ENCODE data around the gene CLEC18A.
A peak's percentile ranks its signal among the peaks of the same experiment; 100 is the strongest.
"Not testable (repeated sequence)": the region's sequence is repeated elsewhere in the genome, so short reads cannot be mapped to it uniquely, and the experiment has no call there.

The CLEC18A gene

GRCh38 chr16:69942627-69943170, 8.4 kb upstream of the CLEC18A start:
- Histone ChIP-seq H3K4me2 (ENCODE audit: low read length) (no peak overlapping the region), H2AFZ (no peak overlapping the region), H3K9ac (no peak overlapping the region), H3K36me3 (ENCODE audit: control insufficient read depth, insufficient read depth, low read length) (no peaks in the 10 kb centered on the region), H3K27me3 (ENCODE audit: control insufficient read depth, insufficient read depth, low read length) (no peaks in the 10 kb centered on the region), H3K79me2 (no peaks in the 10 kb centered on the region), H3K4me1 (no peaks in the 10 kb centered on the region), H3K9me3 (ENCODE audit: control insufficient read depth, low read length) (no peaks in the 10 kb centered on the region), H3K4me3 (ENCODE audit: low read depth, low read length) (no peak overlapping the region), H3K27ac (no peak overlapping the region)
- no peak for TF ChIP-seq CTCF (IDR thresholded peaks at IDR 0.05)

- not testable (repeated sequence) for H3K79me2 ChIP-seq; H3K36me3 ChIP-seq (ENCODE audit: control insufficient read depth, insufficient read depth, low read length); H2AFZ ChIP-seq; H3K27me3 ChIP-seq (ENCODE audit: control insufficient read depth, insufficient read depth, low read length); H3K27ac ChIP-seq; H3K9ac ChIP-seq; H3K4me2 ChIP-seq (ENCODE audit: low read length); H3K4me3 ChIP-seq (ENCODE audit: low read depth, low read length); H3K9me3 ChIP-seq (ENCODE audit: control insufficient read depth, low read length); H3K4me1 ChIP-seq
These were observed 7.7 kb upstream of the CLEC18A start for GRCh38 chr16:69943241-69944036.

- not testable (repeated sequence) for H3K4me3 ChIP-seq (ENCODE audit: low read depth, low read length); H3K27me3 ChIP-seq (ENCODE audit: control insufficient read depth, insufficient read depth, low read length); H3K36me3 ChIP-seq (ENCODE audit: control insufficient read depth, insufficient read depth, low read length); H3K4me2 ChIP-seq (ENCODE audit: low read length); H3K4me1 ChIP-seq; H3K9me3 ChIP-seq (ENCODE audit: control insufficient read depth, low read length); H3K27ac ChIP-seq; H3K9ac ChIP-seq; H2AFZ ChIP-seq; H3K79me2 ChIP-seq
These were observed 723 bp upstream of the CLEC18A start for GRCh38 chr16:69950411-69950810.

- H2AFZ ChIP-seq: not testable (repeated sequence)
These were observed 518 bp downstream of the CLEC18A start for GRCh38 chr16:69951672-69952031.

GRCh38 chr16:69952116-69952515, 982 bp downstream of the CLEC18A start:
- not testable (repeated sequence) for H3K36me3 ChIP-seq (ENCODE audit: control insufficient read depth, insufficient read depth, low read length); H3K27me3 ChIP-seq (ENCODE audit: control insufficient read depth, insufficient read depth, low read length); H3K9me3 ChIP-seq (ENCODE audit: control insufficient read depth, low read length); H3K79me2 ChIP-seq; H2AFZ ChIP-seq; H3K4me3 ChIP-seq (ENCODE audit: low read depth, low read length); H3K4me1 ChIP-seq; H3K27ac ChIP-seq; H3K9ac ChIP-seq; H3K4me2 ChIP-seq (ENCODE audit: low read length)

More at GRCh38 chr16:69951672-69952031, 518 bp downstream of the CLEC18A start:
- not testable (repeated sequence) for H3K27me3 ChIP-seq (ENCODE audit: control insufficient read depth, insufficient read depth, low read length); H3K79me2 ChIP-seq; H3K9me3 ChIP-seq (ENCODE audit: control insufficient read depth, low read length); H3K4me2 ChIP-seq (ENCODE audit: low read length); H3K4me3 ChIP-seq (ENCODE audit: low read depth, low read length); H3K27ac ChIP-seq; H3K36me3 ChIP-seq (ENCODE audit: control insufficient read depth, insufficient read depth, low read length); H3K9ac ChIP-seq; H3K4me1 ChIP-seq

GRCh38 chr16:69952572-69953355, 1.6 kb downstream of the CLEC18A start:
- not testable (repeated sequence) for H3K9ac ChIP-seq; H3K79me2 ChIP-seq; H2AFZ ChIP-seq; H3K9me3 ChIP-seq (ENCODE audit: control insufficient read depth, low read length); H3K36me3 ChIP-seq (ENCODE audit: control insufficient read depth, insufficient read depth, low read length); H3K27me3 ChIP-seq (ENCODE audit: control insufficient read depth, insufficient read depth, low read length); H3K4me1 ChIP-seq; H3K4me2 ChIP-seq (ENCODE audit: low read length); H3K27ac ChIP-seq; H3K4me3 ChIP-seq (ENCODE audit: low read depth, low read length)

- H3K27ac ChIP-seq; H3K27me3 ChIP-seq (ENCODE audit: control insufficient read depth, insufficient read depth, low read length); H3K4me2 ChIP-seq (ENCODE audit: low read length); H3K9me3 ChIP-seq (ENCODE audit: control insufficient read depth, low read length); H2AFZ ChIP-seq; H3K4me1 ChIP-seq; H3K79me2 ChIP-seq; H3K36me3 ChIP-seq (ENCODE audit: control insufficient read depth, insufficient read depth, low read length); H3K4me3 ChIP-seq (ENCODE audit: low read depth, low read length); H3K9ac ChIP-seq: not testable (repeated sequence)
These were observed 3.1 kb downstream of the CLEC18A start for GRCh38 chr16:69954241-69954640.

- H3K27me3 ChIP-seq (ENCODE audit: control insufficient read depth, insufficient read depth, low read length); H3K4me3 ChIP-seq (ENCODE audit: low read depth, low read length); H3K4me2 ChIP-seq (ENCODE audit: low read length); H3K9ac ChIP-seq; H2AFZ ChIP-seq; H3K79me2 ChIP-seq; H3K36me3 ChIP-seq (ENCODE audit: control insufficient read depth, insufficient read depth, low read length); H3K4me1 ChIP-seq; H3K9me3 ChIP-seq (ENCODE audit: control insufficient read depth, low read length); H3K27ac ChIP-seq: not testable (repeated sequence)
These were observed 12.2 kb downstream of the CLEC18A start for GRCh38 chr16:69963312-69963711.

- Histone ChIP-seq H2AFZ (peak overlapping the region; percentile 84), H3K4me2 (ENCODE audit: low read length) (peak overlapping the region; percentile 17)
- H3K9ac ChIP-seq; H3K79me2 ChIP-seq; H3K9me3 ChIP-seq (ENCODE audit: control insufficient read depth, low read length); H3K4me3 ChIP-seq (ENCODE audit: low read depth, low read length); H3K27me3 ChIP-seq (ENCODE audit: control insufficient read depth, insufficient read depth, low read length); H3K4me1 ChIP-seq; H3K27ac ChIP-seq; H3K36me3 ChIP-seq (ENCODE audit: control insufficient read depth, insufficient read depth, low read length): not testable (repeated sequence)
These were observed 14.0 kb downstream of the CLEC18A start for GRCh38 chr16:69964960-69965660.
